WTC11 (cell line): ENCODE measurements around the gene PSME4. TPM values are rescaled to one million over a fixed set of nuclear protein-coding genes. Genes with fewer than 3 reads are reported as not detected.
A peak's percentile ranks its signal among the peaks of the same experiment; 100 is the strongest.

ENCODE experiments used
- FOXJ3 ChIP-seq: sonication (generic); formaldehyde crosslinking; IDR thresholded peaks from 2 replicates; pipeline ENCODE4 v1.9.0; 2021; ENCODE audit warnings: missing genetic modification reagents, mild to moderate bottlenecking, borderline replicate concordance
- FOXK1 ChIP-seq: sonication (generic); formaldehyde crosslinking; IDR thresholded peaks from 2 replicates; pipeline ENCODE4 v1.8.0; 2022; ENCODE audit warnings: mild to moderate bottlenecking, moderate library complexity, missing genetic modification reagents
- GABPB1 ChIP-seq: sonication (generic); formaldehyde crosslinking; IDR thresholded peaks from 2 replicates; pipeline ENCODE4 v1.8.1; 2023; ENCODE audit warnings: mild to moderate bottlenecking, missing genetic modification reagents
- HMGA2 ChIP-seq: fragments of 250-450 bp; sonication (Bioruptor Pico); IDR thresholded peaks from 2 replicates; pipeline ENCODE4 v1.4.0; 2021; ENCODE audit warnings: mild to moderate bottlenecking, moderate library complexity
- IRF2 ChIP-seq: sonication (generic); formaldehyde crosslinking; IDR thresholded peaks from 2 replicates; pipeline ENCODE4 v1.8.0; 2022; ENCODE audit warnings: low read depth, missing genetic modification reagents, borderline replicate concordance
- OVOL2 ChIP-seq: fragments of 250-450 bp; sonication (Bioruptor Pico); IDR thresholded peaks from 2 replicates; pipeline ENCODE4 v1.9.0; 2021; ENCODE audit warnings: mild to moderate bottlenecking, borderline replicate concordance
- SMAD3 ChIP-seq: sonication (generic); formaldehyde crosslinking; IDR thresholded peaks from 2 replicates; pipeline ENCODE4 v1.8.0; 2022; ENCODE audit warnings: missing genetic modification reagents, mild to moderate bottlenecking, borderline replicate concordance
- SOX15 ChIP-seq: fragments of 250-450 bp; sonication (Bioruptor Pico); IDR thresholded peaks from 2 replicates; pipeline ENCODE4 v1.9.0; 2021; ENCODE audit warnings: mild to moderate bottlenecking
- TCF7 ChIP-seq: sonication (generic); formaldehyde crosslinking; IDR thresholded peaks from 2 replicates; pipeline ENCODE4 v1.8.0; 2022; ENCODE audit warnings: mild to moderate bottlenecking, low read depth, missing genetic modification reagents, moderate library complexity
- TEAD1 ChIP-seq: sonication (generic); formaldehyde crosslinking; IDR thresholded peaks from 2 replicates; pipeline ENCODE4 v1.8.0; 2022; ENCODE audit warnings: mild to moderate bottlenecking, missing genetic modification reagents
- TEAD4 ChIP-seq: sonication (generic); formaldehyde crosslinking; IDR thresholded peaks from 2 replicates; pipeline ENCODE4 v1.8.0; 2022; ENCODE audit warnings: mild to moderate bottlenecking, missing genetic modification reagents
- TP53 ChIP-seq: sonication (generic); formaldehyde crosslinking; IDR thresholded peaks from 2 replicates; pipeline ENCODE4 v1.8.1; 2023; ENCODE audit warnings: mild to moderate bottlenecking, missing genetic modification reagents
- ZBTB21 ChIP-seq: sonication (generic); formaldehyde crosslinking; IDR thresholded peaks from 2 replicates; pipeline ENCODE4 v1.8.1; 2023; ENCODE audit warnings: mild to moderate bottlenecking, missing genetic modification reagents, borderline replicate concordance
- ZNF121 ChIP-seq: sonication (generic); formaldehyde crosslinking; IDR thresholded peaks from 2 replicates; pipeline ENCODE4 v1.8.0; 2023; ENCODE audit warnings: missing genetic modification reagents
- ZNF232 ChIP-seq: sonication (generic); formaldehyde crosslinking; IDR thresholded peaks from 2 replicates; pipeline ENCODE4 v1.8.0; 2022; ENCODE audit warnings: mild to moderate bottlenecking, missing genetic modification reagents
- ZNF317 ChIP-seq: sonication (generic); formaldehyde crosslinking; IDR thresholded peaks from 2 replicates; pipeline ENCODE4 v1.8.1; 2023; ENCODE audit warnings: low read depth, mild to moderate bottlenecking, moderate library complexity, missing genetic modification reagents, borderline replicate concordance
- ZNF423 ChIP-seq: fragments of 250-450 bp; sonication (Bioruptor Pico); IDR thresholded peaks from 2 replicates; pipeline ENCODE4 v2.1.2; 2022; ENCODE audit warnings: mild to moderate bottlenecking, moderate library complexity
- total RNA-seq: library from RNA; stranded (reverse); gene quantifications from 3 replicates; pipeline ENCODE4 v1.2.3, GENCODE V29; 2021
- TF ChIP-seq, protein P1 (sequence below): fragments of 250-450 bp; sonication (Bioruptor Pico); conservative IDR thresholded peaks from 2 replicates; pipeline ENCODE4 v1.9.0; 2021; ENCODE audit warnings: mild to moderate bottlenecking
- TF ChIP-seq, protein P2 (sequence below): sonication (generic); formaldehyde crosslinking; IDR thresholded peaks from 2 replicates; pipeline ENCODE4 v1.8.1; 2023; ENCODE audit warnings: mild to moderate bottlenecking, missing genetic modification reagents, borderline replicate concordance
- TF ChIP-seq, protein P3 (sequence below): fragments of 250-450 bp; sonication (Bioruptor Pico); IDR thresholded peaks from 2 replicates; pipeline ENCODE4 v2.1.2; 2022; ENCODE audit warnings: mild to moderate bottlenecking, moderate library complexity
- TF ChIP-seq, protein P4 (sequence below): sonication (generic); formaldehyde crosslinking; IDR thresholded peaks from 2 replicates; pipeline ENCODE4 v1.8.1; 2023; ENCODE audit warnings: mild to moderate bottlenecking, missing genetic modification reagents, moderate library complexity
- TF ChIP-seq, protein P5 (sequence below): fragments of 250-450 bp; sonication (Bioruptor Pico); IDR thresholded peaks from 2 replicates; pipeline ENCODE4 v1.8.0; 2021; ENCODE audit warnings: mild to moderate bottlenecking
- TF ChIP-seq, protein P6 (sequence below): sonication (generic); formaldehyde crosslinking; IDR thresholded peaks from 2 replicates; pipeline ENCODE4 v1.8.0; 2023; ENCODE audit warnings: missing genetic modification reagents
- TF ChIP-seq, protein P7 (sequence below): sonication (generic); formaldehyde crosslinking; IDR thresholded peaks from 2 replicates; pipeline ENCODE4 v1.8.0; 2022; ENCODE audit warnings: mild to moderate bottlenecking, missing genetic modification reagents
- TF ChIP-seq, protein P8 (sequence below): sonication (generic); formaldehyde crosslinking; IDR thresholded peaks from 2 replicates; pipeline ENCODE4 v1.8.1; 2023; ENCODE audit warnings: mild to moderate bottlenecking, missing genetic modification reagents, moderate library complexity

The PSME4 gene
- total RNA-seq, 1 experiment from 2014 or later, result 91.9 TPM

DNA sequence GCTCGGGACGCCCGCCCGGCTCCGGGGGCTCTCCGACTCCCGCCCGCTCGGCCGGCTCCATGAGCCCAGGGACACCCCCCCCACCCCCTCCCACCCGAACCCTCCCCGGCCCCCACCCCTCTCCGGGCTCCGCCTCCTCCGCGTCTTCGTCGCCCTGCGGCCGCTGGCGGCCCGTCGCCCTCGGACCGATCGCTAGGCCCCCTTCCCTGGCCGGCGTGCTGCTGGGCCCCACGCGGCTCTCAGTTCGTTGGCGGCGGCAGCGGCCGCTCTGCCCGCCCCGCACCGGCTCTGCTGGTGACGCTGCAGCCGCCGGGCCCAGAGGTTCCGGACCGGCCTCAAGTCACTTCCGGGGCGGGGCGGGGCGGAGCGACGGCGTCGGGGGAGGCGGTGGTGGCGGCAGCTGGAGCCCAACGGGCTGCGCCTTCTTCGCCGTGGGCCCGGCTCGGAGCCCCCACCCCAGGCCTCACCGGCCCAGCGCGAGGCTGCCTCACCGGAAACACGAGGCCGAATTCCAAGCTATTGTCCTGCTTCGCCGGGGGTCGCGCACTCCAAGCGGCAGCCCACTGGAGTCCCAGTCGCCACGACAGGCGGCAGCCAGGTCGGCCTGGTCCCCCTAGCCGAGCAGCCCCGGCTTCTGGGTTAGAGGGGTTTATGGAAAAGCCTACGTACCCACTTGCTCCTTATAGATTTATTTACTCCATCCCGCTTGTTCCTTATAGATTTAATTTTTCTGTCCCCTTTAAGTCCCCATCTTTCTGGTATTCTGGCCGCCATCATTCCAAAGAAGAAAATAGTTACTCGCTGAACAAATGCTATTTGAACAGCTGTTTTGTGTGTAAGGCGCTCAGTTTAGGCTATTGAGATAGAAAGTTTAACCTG is at the start of gene PSME4 (continued):
- TF ChIP-seq, protein P1, sequence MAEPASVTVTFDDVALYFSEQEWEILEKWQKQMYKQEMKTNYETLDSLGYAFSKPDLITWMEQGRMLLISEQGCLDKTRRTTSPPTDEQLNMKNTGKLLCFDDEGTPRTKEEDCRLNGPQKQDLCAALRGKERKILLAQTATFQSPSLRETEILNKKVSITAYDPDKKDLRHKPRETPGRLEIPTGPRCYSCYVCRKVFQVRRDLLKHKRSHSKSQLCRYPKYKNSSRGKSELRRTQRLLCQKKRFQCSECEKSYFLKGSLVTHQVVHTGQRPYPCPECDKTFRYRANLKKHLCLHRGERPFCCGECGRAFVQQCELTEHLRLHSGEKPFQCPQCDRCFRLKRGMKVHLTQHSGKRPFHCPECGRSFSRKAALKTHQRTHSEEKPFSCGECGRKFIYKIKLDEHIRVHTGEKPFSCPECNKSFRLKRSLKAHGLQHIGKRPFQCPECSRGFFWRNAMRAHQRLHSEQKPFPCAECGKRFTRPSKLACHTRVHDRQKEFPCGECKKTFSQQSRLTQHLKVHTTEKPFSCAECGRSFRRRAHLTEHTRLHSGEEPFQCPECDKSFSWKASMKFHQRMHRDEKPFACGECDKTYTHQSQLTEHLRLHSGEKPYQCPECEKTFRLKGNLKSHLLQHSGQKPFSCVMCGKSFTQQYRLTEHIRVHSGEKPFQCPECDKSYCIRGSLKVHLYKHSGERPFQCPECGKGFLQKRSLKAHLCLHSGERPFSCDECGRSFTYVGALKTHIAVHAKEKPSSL (CRISPR knock-in tag), result no peak
- peak; percentile 48; the same call in 1 of the 2 replicates for TF ChIP-seq TP53
- TF ChIP-seq ZNF121 (CRISPR knock-in tag), result no peak
- no peak for TF ChIP-seq FOXJ3 (CRISPR knock-in tag)
- TF ChIP-seq HMGA2 (CRISPR knock-in tag), result no peak
- TF ChIP-seq, protein P2, sequence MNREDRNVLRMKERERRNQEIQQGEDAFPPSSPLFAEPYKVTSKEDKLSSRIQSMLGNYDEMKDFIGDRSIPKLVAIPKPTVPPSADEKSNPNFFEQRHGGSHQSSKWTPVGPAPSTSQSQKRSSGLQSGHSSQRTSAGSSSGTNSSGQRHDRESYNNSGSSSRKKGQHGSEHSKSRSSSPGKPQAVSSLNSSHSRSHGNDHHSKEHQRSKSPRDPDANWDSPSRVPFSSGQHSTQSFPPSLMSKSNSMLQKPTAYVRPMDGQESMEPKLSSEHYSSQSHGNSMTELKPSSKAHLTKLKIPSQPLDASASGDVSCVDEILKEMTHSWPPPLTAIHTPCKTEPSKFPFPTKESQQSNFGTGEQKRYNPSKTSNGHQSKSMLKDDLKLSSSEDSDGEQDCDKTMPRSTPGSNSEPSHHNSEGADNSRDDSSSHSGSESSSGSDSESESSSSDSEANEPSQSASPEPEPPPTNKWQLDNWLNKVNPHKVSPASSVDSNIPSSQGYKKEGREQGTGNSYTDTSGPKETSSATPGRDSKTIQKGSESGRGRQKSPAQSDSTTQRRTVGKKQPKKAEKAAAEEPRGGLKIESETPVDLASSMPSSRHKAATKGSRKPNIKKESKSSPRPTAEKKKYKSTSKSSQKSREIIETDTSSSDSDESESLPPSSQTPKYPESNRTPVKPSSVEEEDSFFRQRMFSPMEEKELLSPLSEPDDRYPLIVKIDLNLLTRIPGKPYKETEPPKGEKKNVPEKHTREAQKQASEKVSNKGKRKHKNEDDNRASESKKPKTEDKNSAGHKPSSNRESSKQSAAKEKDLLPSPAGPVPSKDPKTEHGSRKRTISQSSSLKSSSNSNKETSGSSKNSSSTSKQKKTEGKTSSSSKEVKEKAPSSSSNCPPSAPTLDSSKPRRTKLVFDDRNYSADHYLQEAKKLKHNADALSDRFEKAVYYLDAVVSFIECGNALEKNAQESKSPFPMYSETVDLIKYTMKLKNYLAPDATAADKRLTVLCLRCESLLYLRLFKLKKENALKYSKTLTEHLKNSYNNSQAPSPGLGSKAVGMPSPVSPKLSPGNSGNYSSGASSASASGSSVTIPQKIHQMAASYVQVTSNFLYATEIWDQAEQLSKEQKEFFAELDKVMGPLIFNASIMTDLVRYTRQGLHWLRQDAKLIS (CRISPR knock-in tag), result no peak
- no peak for TF ChIP-seq OVOL2 (CRISPR knock-in tag)
- TF ChIP-seq GABPB1 (CRISPR knock-in tag), result no peak; the same call in 1 of the 2 replicates
- TF ChIP-seq TCF7, result no peak
- TF ChIP-seq TEAD1 (CRISPR knock-in tag), result peak; percentile 74
- no peak for TF ChIP-seq ZNF423
- TF ChIP-seq FOXK1 (CRISPR knock-in tag), result peak; percentile 71
- TF ChIP-seq IRF2 (CRISPR knock-in tag), result no peak
- TF ChIP-seq SMAD3 (CRISPR knock-in tag), result no peak
- TF ChIP-seq, protein P3, sequence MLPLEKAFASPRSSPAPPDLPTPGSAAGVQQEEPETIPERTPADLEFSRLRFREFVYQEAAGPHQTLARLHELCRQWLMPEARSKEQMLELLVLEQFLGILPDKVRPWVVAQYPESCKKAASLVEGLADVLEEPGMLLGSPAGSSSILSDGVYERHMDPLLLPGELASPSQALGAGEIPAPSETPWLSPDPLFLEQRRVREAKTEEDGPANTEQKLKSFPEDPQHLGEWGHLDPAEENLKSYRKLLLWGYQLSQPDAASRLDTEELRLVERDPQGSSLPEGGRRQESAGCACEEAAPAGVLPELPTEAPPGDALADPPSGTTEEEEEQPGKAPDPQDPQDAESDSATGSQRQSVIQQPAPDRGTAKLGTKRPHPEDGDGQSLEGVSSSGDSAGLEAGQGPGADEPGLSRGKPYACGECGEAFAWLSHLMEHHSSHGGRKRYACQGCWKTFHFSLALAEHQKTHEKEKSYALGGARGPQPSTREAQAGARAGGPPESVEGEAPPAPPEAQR (CRISPR knock-in tag), result no peak
- no peak for TF ChIP-seq ZNF317 (CRISPR knock-in tag)
- TF ChIP-seq, protein P4, sequence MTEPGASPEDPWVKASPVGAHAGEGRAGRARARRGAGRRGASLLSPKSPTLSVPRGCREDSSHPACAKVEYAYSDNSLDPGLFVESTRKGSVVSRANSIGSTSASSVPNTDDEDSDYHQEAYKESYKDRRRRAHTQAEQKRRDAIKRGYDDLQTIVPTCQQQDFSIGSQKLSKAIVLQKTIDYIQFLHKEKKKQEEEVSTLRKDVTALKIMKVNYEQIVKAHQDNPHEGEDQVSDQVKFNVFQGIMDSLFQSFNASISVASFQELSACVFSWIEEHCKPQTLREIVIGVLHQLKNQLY (CRISPR knock-in tag), result no peak; the same call in 1 of the 2 replicates
- no peak for TF ChIP-seq SOX15 (CRISPR knock-in tag)
- TF ChIP-seq, protein P5, sequence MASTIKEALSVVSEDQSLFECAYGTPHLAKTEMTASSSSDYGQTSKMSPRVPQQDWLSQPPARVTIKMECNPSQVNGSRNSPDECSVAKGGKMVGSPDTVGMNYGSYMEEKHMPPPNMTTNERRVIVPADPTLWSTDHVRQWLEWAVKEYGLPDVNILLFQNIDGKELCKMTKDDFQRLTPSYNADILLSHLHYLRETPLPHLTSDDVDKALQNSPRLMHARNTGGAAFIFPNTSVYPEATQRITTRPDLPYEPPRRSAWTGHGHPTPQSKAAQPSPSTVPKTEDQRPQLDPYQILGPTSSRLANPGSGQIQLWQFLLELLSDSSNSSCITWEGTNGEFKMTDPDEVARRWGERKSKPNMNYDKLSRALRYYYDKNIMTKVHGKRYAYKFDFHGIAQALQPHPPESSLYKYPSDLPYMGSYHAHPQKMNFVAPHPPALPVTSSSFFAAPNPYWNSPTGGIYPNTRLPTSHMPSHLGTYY (CRISPR knock-in tag), result no peak
- TF ChIP-seq, protein P6, sequence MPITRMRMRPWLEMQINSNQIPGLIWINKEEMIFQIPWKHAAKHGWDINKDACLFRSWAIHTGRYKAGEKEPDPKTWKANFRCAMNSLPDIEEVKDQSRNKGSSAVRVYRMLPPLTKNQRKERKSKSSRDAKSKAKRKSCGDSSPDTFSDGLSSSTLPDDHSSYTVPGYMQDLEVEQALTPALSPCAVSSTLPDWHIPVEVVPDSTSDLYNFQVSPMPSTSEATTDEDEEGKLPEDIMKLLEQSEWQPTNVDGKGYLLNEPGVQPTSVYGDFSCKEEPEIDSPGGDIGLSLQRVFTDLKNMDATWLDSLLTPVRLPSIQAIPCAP (CRISPR knock-in tag), result no peak
- TF ChIP-seq, protein P7, sequence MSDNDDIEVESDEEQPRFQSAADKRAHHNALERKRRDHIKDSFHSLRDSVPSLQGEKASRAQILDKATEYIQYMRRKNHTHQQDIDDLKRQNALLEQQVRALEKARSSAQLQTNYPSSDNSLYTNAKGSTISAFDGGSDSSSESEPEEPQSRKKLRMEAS (CRISPR knock-in tag), result peak; percentile 92
- peak; percentile 85; the same call in 1 of the 2 replicates for TF ChIP-seq ZNF232 (CRISPR knock-in tag)
- no peak; the same call in 1 of the 2 replicates for TF ChIP-seq TEAD4 (CRISPR knock-in tag)
- peak; percentile 69 for TF ChIP-seq ZBTB21
- TF ChIP-seq, protein P8, sequence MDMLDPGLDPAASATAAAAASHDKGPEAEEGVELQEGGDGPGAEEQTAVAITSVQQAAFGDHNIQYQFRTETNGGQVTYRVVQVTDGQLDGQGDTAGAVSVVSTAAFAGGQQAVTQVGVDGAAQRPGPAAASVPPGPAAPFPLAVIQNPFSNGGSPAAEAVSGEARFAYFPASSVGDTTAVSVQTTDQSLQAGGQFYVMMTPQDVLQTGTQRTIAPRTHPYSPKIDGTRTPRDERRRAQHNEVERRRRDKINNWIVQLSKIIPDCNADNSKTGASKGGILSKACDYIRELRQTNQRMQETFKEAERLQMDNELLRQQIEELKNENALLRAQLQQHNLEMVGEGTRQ (CRISPR knock-in tag), result peak; percentile 46; the same call in 1 of the 2 replicates
